Tibial nerve (tissue), 3 donors: ENCODE measurements around the gene CABLES1.

Experiments used
- POLR2A ChIP-seq, 2 donors: fragments of 450-650 bp; IDR thresholded peaks; one replicate each; pipeline ENCODE4 v1.6.1; 2017; ENCODE audit warnings: antibody characterized with exemption in 2 of 2, mild to moderate bottlenecking in 2 of 2, moderate library complexity in 2 of 2
- TF ChIP-seq, protein P1 (sequence below), 5 experiments: fragments of 200-600 bp in 3 of 5; fragments of 450-650 bp in 2 of 5; sonication (generic) in 3 of 5; IDR thresholded peaks; one replicate each; pipeline ENCODE4 v1.5.1; 2016 to 2019; ENCODE audit warnings: antibody characterized with exemption in 5 of 5, mild to moderate bottlenecking in 3 of 5, moderate library complexity in 2 of 5

DNA sequence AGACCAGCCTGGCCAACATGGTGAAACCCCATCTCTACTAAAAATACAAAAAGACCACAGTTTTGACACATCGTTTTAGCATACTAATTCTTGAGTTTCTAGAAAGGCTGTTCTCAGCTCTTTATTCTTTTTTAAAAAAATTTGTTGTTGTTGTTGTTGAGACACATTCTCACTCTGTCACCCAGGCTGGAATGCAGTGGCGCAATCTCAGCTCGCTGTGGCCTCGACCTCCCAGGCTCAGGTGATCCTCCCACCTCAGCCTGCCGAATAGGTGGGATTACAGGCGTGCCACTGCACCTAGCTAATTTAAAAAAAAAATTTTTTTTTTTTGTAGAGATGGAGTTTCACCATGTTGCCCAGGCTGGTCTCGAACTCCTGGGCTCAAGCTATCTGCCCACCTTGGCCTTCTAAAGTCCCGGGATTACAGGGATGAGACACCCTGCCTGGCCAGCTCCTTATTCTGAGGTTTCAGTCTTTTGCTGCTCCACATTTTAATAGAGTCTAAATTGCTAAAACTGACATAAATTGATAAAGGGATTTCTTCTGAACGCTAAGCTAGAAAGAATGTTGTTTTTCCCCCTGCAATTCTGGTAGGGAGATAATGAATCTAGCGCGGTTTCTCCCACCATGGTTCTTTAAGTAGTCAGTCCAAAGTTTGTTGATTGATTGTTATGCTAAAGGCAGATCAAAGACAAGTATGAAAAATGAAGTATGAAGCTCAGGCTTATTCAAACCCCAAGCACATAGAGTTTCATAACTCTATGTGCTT lies 32.6 kb upstream of the CABLES1 start:
- TF ChIP-seq, protein P1, sequence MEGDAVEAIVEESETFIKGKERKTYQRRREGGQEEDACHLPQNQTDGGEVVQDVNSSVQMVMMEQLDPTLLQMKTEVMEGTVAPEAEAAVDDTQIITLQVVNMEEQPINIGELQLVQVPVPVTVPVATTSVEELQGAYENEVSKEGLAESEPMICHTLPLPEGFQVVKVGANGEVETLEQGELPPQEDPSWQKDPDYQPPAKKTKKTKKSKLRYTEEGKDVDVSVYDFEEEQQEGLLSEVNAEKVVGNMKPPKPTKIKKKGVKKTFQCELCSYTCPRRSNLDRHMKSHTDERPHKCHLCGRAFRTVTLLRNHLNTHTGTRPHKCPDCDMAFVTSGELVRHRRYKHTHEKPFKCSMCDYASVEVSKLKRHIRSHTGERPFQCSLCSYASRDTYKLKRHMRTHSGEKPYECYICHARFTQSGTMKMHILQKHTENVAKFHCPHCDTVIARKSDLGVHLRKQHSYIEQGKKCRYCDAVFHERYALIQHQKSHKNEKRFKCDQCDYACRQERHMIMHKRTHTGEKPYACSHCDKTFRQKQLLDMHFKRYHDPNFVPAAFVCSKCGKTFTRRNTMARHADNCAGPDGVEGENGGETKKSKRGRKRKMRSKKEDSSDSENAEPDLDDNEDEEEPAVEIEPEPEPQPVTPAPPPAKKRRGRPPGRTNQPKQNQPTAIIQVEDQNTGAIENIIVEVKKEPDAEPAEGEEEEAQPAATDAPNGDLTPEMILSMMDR (IDR thresholded peaks at IDR 0.05) = no peak
- no peak for TF ChIP-seq POLR2A (IDR thresholded peaks at IDR 0.05)
